C4-2B (cell line): ENCODE results near the gene ELL.

Experiments used
- H3K27ac ChIP-seq: fragments of 450-650 bp; 2 replicates; pipeline ENCODE4 v1.5.1; 2017
- ZFX ChIP-seq: fragments of 450-650 bp; IDR thresholded peaks from 2 replicates; pipeline ENCODE4 v1.6.1; 2017
- TF ChIP-seq, protein P1 (sequence below): fragments of 450-650 bp; conservative IDR thresholded peaks from 2 replicates; pipeline ENCODE4 v1.5.1; 2017; ENCODE audit warnings: mild to moderate bottlenecking

The ELL gene

DNA sequence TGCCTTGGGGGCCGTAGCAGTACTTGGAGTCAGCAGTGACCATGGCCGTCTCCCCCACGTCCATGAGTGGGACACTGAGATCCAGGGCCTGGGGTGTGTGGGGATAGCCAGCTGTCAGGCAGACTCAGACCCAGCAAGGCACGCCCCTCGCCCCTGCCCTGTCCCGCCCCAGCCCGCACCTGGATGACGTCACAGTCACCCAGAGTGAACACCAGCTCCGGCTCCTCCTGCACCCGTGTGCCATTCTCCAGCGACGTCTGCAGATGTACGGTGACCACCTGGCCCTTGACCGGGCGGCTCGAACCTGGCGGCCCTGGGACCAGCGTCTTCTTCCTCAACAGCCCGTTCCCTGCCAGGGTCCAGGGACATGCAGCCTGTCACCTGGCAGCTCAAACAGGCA lies 17.5 kb upstream of the ELL start:
- TF ChIP-seq ZFX: no peak
- TF ChIP-seq, protein P1, sequence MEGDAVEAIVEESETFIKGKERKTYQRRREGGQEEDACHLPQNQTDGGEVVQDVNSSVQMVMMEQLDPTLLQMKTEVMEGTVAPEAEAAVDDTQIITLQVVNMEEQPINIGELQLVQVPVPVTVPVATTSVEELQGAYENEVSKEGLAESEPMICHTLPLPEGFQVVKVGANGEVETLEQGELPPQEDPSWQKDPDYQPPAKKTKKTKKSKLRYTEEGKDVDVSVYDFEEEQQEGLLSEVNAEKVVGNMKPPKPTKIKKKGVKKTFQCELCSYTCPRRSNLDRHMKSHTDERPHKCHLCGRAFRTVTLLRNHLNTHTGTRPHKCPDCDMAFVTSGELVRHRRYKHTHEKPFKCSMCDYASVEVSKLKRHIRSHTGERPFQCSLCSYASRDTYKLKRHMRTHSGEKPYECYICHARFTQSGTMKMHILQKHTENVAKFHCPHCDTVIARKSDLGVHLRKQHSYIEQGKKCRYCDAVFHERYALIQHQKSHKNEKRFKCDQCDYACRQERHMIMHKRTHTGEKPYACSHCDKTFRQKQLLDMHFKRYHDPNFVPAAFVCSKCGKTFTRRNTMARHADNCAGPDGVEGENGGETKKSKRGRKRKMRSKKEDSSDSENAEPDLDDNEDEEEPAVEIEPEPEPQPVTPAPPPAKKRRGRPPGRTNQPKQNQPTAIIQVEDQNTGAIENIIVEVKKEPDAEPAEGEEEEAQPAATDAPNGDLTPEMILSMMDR: no peak
- H3K27ac ChIP-seq: no peak overlapping the region

DNA sequence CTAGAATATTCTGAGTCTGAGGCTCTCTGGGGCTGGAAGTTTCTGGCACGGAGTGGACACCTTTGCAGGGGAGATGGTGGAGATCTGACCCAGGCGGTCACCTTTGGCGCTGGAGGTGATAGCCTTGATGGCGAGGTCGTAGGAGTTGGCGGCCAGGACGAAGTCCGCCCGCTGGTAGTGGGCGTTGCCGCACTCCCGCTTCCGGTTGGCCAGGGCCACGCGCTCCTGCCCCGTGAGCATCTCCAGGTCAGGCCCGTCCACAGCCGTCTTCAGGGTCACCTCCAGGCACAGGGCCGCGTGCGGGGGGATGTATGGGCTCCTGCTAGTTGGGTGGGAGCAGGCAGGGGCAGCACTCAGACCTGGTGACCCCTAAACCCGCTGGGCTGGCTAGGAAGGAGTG lies 16.2 kb upstream of the ELL start:
- H3K27ac ChIP-seq: no peak overlapping the region
- TF ChIP-seq, protein P1: no peak

DNA sequence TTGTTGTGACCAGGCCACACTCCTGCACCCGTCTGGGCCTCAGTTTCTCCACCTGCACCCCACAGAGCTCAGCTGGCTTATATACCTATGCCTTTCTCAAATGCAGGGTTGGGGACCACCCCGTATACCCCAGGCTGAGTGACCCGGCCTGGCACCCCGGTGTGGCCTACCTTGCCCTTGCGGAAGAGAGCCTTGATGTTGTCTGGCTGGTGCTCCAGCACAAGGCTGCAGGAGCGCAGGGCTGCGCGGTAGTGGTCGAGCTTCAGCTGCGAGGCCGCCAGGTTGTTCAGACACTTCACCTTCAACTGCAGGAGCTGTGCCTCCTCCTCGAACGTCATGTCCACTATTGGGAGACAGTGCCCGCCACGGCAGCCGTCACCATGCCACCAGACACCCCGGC lies 15.6 kb upstream of the ELL start:
- TF ChIP-seq ZFX: no peak
- TF ChIP-seq, protein P1: no peak
- no peak overlapping the region for H3K27ac ChIP-seq

DNA sequence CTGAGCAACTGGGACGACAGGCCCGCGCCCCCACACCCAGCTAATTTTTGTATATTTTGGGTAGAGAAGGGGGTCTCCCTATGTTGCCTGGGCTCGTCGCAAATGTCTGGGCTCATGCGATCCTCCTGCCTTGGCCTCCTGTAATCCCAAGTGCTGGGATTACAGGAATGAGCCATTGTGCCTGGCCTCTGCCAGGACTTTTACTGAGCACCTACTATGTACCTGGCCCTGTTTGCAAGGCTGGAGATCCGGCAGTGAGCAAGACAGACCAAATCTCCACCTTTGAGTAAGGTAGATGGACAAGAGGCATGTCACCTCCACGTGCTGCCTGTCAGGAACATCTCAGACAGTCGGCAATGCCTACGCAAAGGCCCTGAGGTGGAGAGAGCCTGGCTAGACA lies 14.6 kb upstream of the ELL start:
- H3K27ac ChIP-seq: no peak overlapping the region
- no peak for TF ChIP-seq ZFX

DNA sequence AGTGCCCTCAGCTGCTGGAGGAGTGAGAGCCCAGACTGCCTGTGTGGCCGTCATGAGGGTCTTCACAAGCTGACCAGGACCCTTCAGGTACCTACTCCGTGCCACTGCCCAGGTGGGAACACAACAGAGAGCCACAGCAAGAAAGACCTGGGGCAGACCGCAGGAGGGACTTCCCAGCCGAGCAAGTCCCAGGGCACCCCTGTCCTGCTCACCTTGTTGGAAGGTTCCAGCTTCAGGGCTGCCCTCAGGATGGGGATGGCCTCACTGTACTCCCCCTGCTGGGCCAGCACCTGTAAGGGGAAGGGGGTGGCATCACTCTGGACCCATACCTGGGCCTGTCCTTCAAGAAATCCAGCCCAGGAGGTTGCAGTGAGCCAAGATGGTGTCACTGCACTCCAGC lies 11.2 kb upstream of the ELL start:
- no peak for TF ChIP-seq ZFX
- TF ChIP-seq, protein P1: no peak
- H3K27ac ChIP-seq: no peak overlapping the region

DNA sequence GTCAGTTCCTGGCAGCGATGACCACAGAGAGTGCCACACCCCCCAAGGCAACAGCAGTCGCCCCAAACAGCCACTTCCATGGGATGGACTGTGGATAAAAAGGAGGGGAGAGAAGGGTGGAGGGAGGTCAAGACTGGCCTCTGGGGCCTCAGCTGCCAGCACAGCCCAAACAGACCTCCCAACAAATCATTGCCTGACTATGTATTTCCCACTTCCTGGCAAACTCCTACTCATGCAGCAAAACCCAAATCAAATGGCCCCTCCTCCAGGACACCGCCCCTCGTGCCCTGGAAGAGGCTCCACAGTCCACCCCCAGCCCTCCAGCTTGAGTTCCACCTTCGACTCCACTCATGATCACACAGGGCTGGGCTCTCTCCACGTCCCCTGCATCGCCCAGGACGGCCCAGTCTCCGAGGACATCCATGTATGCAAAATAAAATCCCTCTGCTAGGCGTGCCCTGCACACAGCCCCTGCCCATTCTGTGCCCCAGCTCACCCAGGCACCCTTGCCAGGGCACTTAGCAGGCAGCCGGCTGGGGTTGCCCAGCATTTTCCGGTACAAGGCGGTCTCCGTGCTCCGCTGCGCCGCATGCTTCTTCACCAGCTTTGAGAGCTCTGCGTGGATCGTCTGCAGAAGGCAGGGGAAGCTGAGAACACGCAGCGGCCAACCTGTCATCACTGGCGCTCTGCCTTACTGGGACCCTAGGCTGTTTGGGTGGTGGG lies 10.5 kb upstream of the ELL start:
- TF ChIP-seq, protein P1: no peak
- TF ChIP-seq ZFX: no peak
- H3K27ac ChIP-seq: no peak overlapping the region

DNA sequence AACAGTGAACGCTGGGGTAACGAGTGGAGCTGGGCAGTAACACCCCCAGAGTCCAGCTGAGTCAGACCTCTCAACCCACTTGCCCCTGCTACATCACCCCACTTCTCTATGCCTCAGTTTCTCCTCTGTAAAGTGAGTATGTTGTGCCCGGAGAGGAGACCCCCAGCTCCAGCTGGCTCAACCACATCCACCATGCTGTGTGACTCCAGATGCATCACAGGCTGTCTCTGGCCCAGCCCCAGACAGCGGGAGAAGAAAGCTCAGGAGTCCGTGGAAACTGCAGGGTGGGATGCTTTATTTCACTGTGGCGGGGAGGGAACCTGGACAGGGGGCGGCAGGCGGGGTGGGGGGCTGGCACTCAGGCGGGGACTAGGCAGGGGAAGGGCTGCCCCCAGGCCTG lies 9.6 kb upstream of the ELL start:
- TF ChIP-seq, protein P1: no peak
- TF ChIP-seq ZFX: no peak
- no peak overlapping the region for H3K27ac ChIP-seq

DNA sequence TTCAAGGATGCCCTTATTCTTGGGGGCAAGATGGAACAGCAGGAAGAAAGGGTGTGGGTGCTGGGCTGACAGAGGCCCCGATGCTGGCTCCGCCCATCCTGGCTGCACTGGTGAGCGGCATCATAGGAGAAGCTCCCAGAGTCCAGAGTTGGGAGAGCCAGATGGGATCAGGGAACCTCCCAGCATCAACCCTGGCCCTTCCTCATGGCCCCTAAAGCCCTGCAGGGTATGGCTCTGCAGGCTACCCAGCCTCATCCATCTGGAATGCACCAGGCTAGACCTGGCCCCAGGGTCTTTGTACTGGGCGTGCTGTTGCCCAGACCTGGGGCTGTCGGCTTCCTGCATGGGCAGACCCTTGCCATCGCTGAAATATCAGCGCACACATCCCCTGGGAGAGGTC lies 7.9 kb upstream of the ELL start:
- TF ChIP-seq, protein P1: no peak
- no peak for TF ChIP-seq ZFX

More for the DNA sequence above, 7.9 kb upstream of the ELL start:
- no peak overlapping the region for H3K27ac ChIP-seq
